Stimulated activated CD4-positive, alpha-beta T cell treated with anti-CD3 and anti-CD28 coated beads, TNF-alpha, amount 100 ng/mL, for 48 hours (primary cell): ENCODE results near the gene DMKN.

Experiments
- DNase-seq, 3 donors: peaks; one replicate each; pipeline ENCODE4 v3.0.0-alpha.2; 2020; ENCODE audit warnings: low read depth in 3 of 3

The DMKN gene

GRCh38 chr19:35549879-35550523, 36.6 kb upstream of the DMKN start:
- DNase-seq = no peak

- DNase-seq = peak in 2 of 3 donors; percentile 18 to 63
Measured at GRCh38 chr19:35549174-35549788, 35.8 kb upstream of the DMKN start.

GRCh38 chr19:35546532-35546931, 33.1 kb upstream of the DMKN start:
- no peak for DNase-seq

GRCh38 chr19:35545855-35546381, 32.5 kb upstream of the DMKN start:
- DNase-seq = peak; percentile 44 to 70 (median 63)

- DNase-seq = peak; percentile 58 to 84 (median 72)
Measured at GRCh38 chr19:35545001-35545854, 31.8 kb upstream of the DMKN start, which contains the start of gene TMEM147. TSS of gene TMEM147 (plus strand) at chr19:35545626. CDS start at chr19:35545740, 114 bp downstream.

- no peak for DNase-seq
Measured at GRCh38 chr19:35544110-35544802, 30.8 kb upstream of the DMKN start.

GRCh38 chr19:35543280-35544109, 30.0 kb upstream of the DMKN start:
- DNase-seq = no peak

GRCh38 chr19:35542209-35542608, 28.8 kb upstream of the DMKN start:
- no peak for DNase-seq

GRCh38 chr19:35540356-35540927, 27.0 kb upstream of the DMKN start:
- DNase-seq = no peak

GRCh38 chr19:35539850-35540249, 26.4 kb upstream of the DMKN start:
- no peak for DNase-seq

- no peak for DNase-seq
Measured at GRCh38 chr19:35539314-35539713, 25.9 kb upstream of the DMKN start.

GRCh38 chr19:35534803-35535480, 21.5 kb upstream of the DMKN start:
- no peak for DNase-seq

GRCh38 chr19:35533822-35534392, 20.5 kb upstream of the DMKN start:
- DNase-seq = no peak

- DNase-seq = no peak
Measured at GRCh38 chr19:35533201-35533821, 19.9 kb upstream of the DMKN start, which contains the start of gene GAPDHS. TSS of gene GAPDHS (plus strand) at chr19:35533456. CDS start at chr19:35533528, 72 bp downstream.

GRCh38 chr19:35531291-35531690, 17.8 kb upstream of the DMKN start:
- DNase-seq = no peak

- no peak for DNase-seq
Measured at GRCh38 chr19:35529241-35530218, 16.1 kb upstream of the DMKN start.

- DNase-seq = no peak
Measured at GRCh38 chr19:35528218-35529038, 15.0 kb upstream of the DMKN start, which contains the start of gene SBSN. TSS of gene SBSN (minus strand) at chr19:35528311. CDS start at chr19:35528281, 30 bp downstream.
